H1 (cell line): Measurements from ENCODE around the gene RAP2C. TPM values are rescaled to one million over a fixed set of nuclear protein-coding genes. Genes with fewer than 3 reads are reported as not detected.

Experiments
- BCL11A ChIP-seq, 2 experiments: IDR thresholded peaks; one replicate each; pipeline ENCODE4 v1.6.1; 2011; ENCODE audit warnings: low read depth in 2 of 2, low read length in 2 of 2, mild to moderate bottlenecking in 2 of 2
- BRCA1 ChIP-seq: IDR thresholded peaks from 2 replicates; pipeline ENCODE4 v1.6.1; 2012; ENCODE audit warnings: low read depth, low read length, improper control_type of control experiment
- CEBPB ChIP-seq: IDR thresholded peaks from 2 replicates; pipeline ENCODE4 v1.6.1; 2012; ENCODE audit warnings: low read depth, low read length
- CHD2 ChIP-seq: IDR thresholded peaks from 2 replicates; pipeline ENCODE4 v1.6.1; 2012; ENCODE audit warnings: low read length, improper control_type of control experiment
- EGR1 ChIP-seq: IDR thresholded peaks from 2 replicates; pipeline ENCODE4 v1.6.1; 2011; ENCODE audit warnings: low read depth, low read length, borderline replicate concordance
- EP300 ChIP-seq, 2 experiments: IDR thresholded peaks; 1 replicate in 1 of 2; 2 replicates in 1 of 2; pipeline ENCODE4 v1.6.1; 2011 to 2012; ENCODE audit warnings: low read depth in 2 of 2, low read length in 2 of 2, mild to moderate bottlenecking in 2 of 2, borderline replicate concordance in 1 of 2, inconsistent platforms in 1 of 2, moderate library complexity in 1 of 2
- PHF8 ChIP-seq: fragments of 200-600 bp; sonication (generic); conservative IDR thresholded peaks from 2 replicates; pipeline ENCODE4 v1.7.1; 2012; ENCODE audit warnings: low read depth, mild to moderate bottlenecking, inconsistent platforms, low read length, moderate library complexity
- RBBP5 ChIP-seq: IDR thresholded peaks from 2 replicates; pipeline ENCODE4 v1.7.1; 2012; ENCODE audit warnings: low read depth, mild to moderate bottlenecking, inconsistent platforms, low read length, moderate library complexity, borderline replicate concordance
- RXRA ChIP-seq: IDR thresholded peaks from 2 replicates; pipeline ENCODE4 v1.6.1; 2011; ENCODE audit warnings: low read depth, mild to moderate bottlenecking, low read length, moderate library complexity; ENCODE audit not compliant: insufficient read depth
- SIN3A ChIP-seq, 2 experiments: IDR thresholded peaks in 1 of 2; conservative IDR thresholded peaks in 1 of 2; 2 replicates each; pipeline ENCODE4 v1.6.1; 2011 to 2012; ENCODE audit warnings: low read length in 2 of 2, improper control_type of control experiment in 1 of 2, low read depth in 1 of 2, mild to moderate bottlenecking in 1 of 2
- SIX5 ChIP-seq: IDR thresholded peaks from 2 replicates; pipeline ENCODE4 v1.6.1; 2011; ENCODE audit warnings: mild to moderate bottlenecking, low read depth, low read length
- SP1 ChIP-seq: IDR thresholded peaks from 2 replicates; pipeline ENCODE4 v1.6.1; 2011; ENCODE audit warnings: low read depth, low read length
- SP2 ChIP-seq: IDR thresholded peaks from 2 replicates; pipeline ENCODE4 v1.6.1; 2012; ENCODE audit warnings: mild to moderate bottlenecking, low read length, inconsistent platforms
- SP4 ChIP-seq: IDR thresholded peaks from 2 replicates; pipeline ENCODE4 v1.6.1; 2012; ENCODE audit warnings: low read length, inconsistent platforms
- TBP ChIP-seq: IDR thresholded peaks from 2 replicates; pipeline ENCODE4 v1.6.1; 2011; ENCODE audit warnings: low read depth, low read length, improper control_type of control experiment
- polyA plus RNA-seq, 7 experiments: library from polyadenylated mRNA; depleted of rRNA in 3 of 7; stranded (reverse) in 5 of 7; unstranded in 2 of 7; fragments of >200 nt in 5 of 7; fragments of 200-250 nt in 2 of 7; gene quantifications; 1 replicate in 5 of 7; 2 replicates in 1 of 7; 4 replicates in 1 of 7; pipeline versions ENCODE4 v1.2.1 to v1.2.3, GENCODE V29; 2011 to 2013; ENCODE audit warnings: missing spikeins in 2 of 7, mixed read lengths in 2 of 7
- total RNA-seq: library from RNA; stranded (reverse); fragmentation: NEBNext Ultra II Directional; extraction: Animal tissue kit (Norgen Biotek cat#: 25700); gene quantifications from 2 replicates; pipeline ENCODE4 v1.2.1, GENCODE V29; 2021
- TF ChIP-seq, protein P1 (sequence below): IDR thresholded peaks from 2 replicates; pipeline ENCODE4 v1.6.1; 2012; ENCODE audit warnings: inconsistent platforms
- TF ChIP-seq, protein P2 (sequence below): IDR thresholded peaks from 2 replicates; pipeline ENCODE4 v1.6.1; 2011; ENCODE audit warnings: low read length, improper control_type of control experiment

RAP2C gene
- total and polyA plus RNA-seq, 2 of the 8 experiments (the other 6 are each of a cell fraction or from before 2014, with no cell fraction given), result 4.7 to 20.5 TPM

DNA sequence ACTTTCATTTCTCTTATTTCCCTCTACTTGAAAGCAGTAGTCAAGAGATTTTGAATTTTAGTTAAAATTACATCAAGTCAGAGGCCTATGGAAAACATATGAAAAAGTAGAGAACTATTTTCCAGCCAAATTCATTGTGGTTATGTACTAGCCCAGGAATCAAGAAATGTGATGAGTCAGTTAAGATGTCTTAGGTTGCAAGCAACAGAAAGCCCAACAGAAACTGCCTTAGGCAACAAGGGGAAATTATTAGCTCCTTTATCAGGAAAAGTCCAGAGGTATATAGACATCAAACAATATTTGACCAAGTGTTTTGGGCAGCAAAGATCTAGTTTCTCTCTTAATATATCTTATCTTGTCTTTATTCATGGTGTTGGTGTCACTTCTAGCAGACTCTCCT, 53.6 kb downstream of the RAP2C start (continued):
- TF ChIP-seq, protein P1, sequence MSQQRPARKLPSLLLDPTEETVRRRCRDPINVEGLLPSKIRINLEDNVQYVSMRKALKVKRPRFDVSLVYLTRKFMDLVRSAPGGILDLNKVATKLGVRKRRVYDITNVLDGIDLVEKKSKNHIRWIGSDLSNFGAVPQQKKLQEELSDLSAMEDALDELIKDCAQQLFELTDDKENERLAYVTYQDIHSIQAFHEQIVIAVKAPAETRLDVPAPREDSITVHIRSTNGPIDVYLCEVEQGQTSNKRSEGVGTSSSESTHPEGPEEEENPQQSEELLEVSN, result no peak
- TF ChIP-seq SIN3A (conservative IDR thresholded peaks at IDR 0.05 in 1 of 2, IDR thresholded peaks at IDR 0.05 in 1 of 2; ENCODE audit: low read depth in 1 of 2, low read length in 2 of 2) (no peak), EGR1 (no peak), SP1 (no peak), PHF8 (no peak), RXRA (no peak), TBP (no peak), SIX5 (no peak), EP300 (IDR thresholded peaks at IDR 0.05; ENCODE audit: borderline replicate concordance in 1 of 2, low read depth in 2 of 2, low read length in 2 of 2) (no peak), BCL11A (IDR thresholded peaks at IDR 0.05; ENCODE audit: low read depth in 2 of 2, low read length in 2 of 2) (no peak), RBBP5 (no peak), CEBPB (no peak), SP2 (no peak), CHD2 (no peak), SP4 (no peak), BRCA1 (no peak)
- TF ChIP-seq, protein P2, sequence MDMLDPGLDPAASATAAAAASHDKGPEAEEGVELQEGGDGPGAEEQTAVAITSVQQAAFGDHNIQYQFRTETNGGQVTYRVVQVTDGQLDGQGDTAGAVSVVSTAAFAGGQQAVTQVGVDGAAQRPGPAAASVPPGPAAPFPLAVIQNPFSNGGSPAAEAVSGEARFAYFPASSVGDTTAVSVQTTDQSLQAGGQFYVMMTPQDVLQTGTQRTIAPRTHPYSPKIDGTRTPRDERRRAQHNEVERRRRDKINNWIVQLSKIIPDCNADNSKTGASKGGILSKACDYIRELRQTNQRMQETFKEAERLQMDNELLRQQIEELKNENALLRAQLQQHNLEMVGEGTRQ, result no peak
